Measurements from ENCODE around the gene PBXIP1. TPM values are rescaled to one million over a fixed set of nuclear protein-coding genes. Genes with fewer than 3 reads are reported as not detected.
A peak's percentile ranks its signal among the peaks of the same experiment; 100 is the strongest.
"Not testable (repeated sequence)": the region's sequence is repeated elsewhere in the genome, so short reads cannot be mapped to it uniquely, and the experiment has no call there.

The PBXIP1 gene
- total and polyA plus RNA-seq, 4 donors, result 3.8 to 42.8 (median 20.5) TPM

GRCh38 chr1:154982341-154982740, 26.4 kb upstream of the PBXIP1 start:
- H3K4me1 ChIP-seq (ENCODE audit: control insufficient read depth in 4 of 4, insufficient read depth in 4 of 4, low read length in 3 of 4), result peaks cover 3 to 22% (median 18%) of the 10 kb centered on the region in 4 donors
- TF ChIP-seq JUND (IDR thresholded peaks at IDR 0.05) (no peak), ATF3 (IDR thresholded peaks at IDR 0.05) (no peak), ZBTB33 (IDR thresholded peaks at IDR 0.05) (no peak), NR2F2 (IDR thresholded peaks at IDR 0.05) (no peak), TAF1 (conservative IDR thresholded peaks at IDR 0.05) (no peak), RAD21 (IDR thresholded peaks at IDR 0.05) (no peak), HNF4A (conservative IDR thresholded peaks at IDR 0.05) (no peak), RXRA (IDR thresholded peaks at IDR 0.05) (no peak), HNF4G (IDR thresholded peaks at IDR 0.05) (no peak)
- no peaks in the 10 kb centered on the region for H3K9me3 ChIP-seq (ENCODE audit: control insufficient read depth in 4 of 4, low read length in 3 of 4)
- no peak for DNase-seq (ENCODE audit: low spot score)
- H3K36me3 ChIP-seq (ENCODE audit: control insufficient read depth in 4 of 4, insufficient read depth in 3 of 4, low read depth in 1 of 4, low read length in 3 of 4), result peaks cover 0 to 11% (median 2%) of the 10 kb centered on the region in 4 donors
- H3K27ac ChIP-seq (ENCODE audit: low read depth in 1 of 2, low read length in 2 of 2), result no peak overlapping the region
- peak overlapping the region in 1 of 2 donors; percentile 68 for H3K9ac ChIP-seq (ENCODE audit: low read depth in 1 of 2, low read length in 2 of 2)
- no peak overlapping the region for H3K4me3 ChIP-seq (ENCODE audit: low read depth in 1 of 3, low read length in 3 of 3)
- no peaks in the 10 kb centered on the region for H3K27me3 ChIP-seq (ENCODE audit: control insufficient read depth in 4 of 4, insufficient read depth in 4 of 4, low read length in 3 of 4)
- 74% methylated on average over 6 of the region's 6 CpGs for WGBS

GRCh38 chr1:154978360-154978759, 22.5 kb upstream of the PBXIP1 start:
- no peaks in the 10 kb centered on the region for H3K27me3 ChIP-seq (ENCODE audit: control insufficient read depth in 4 of 4, insufficient read depth in 4 of 4, low read length in 3 of 4)
- H3K36me3 ChIP-seq (ENCODE audit: control insufficient read depth in 4 of 4, insufficient read depth in 3 of 4, low read depth in 1 of 4, low read length in 3 of 4), result peaks cover 0 to 11% (median 2%) of the 10 kb centered on the region in 4 donors
- DNase-seq (ENCODE audit: low spot score), result no peak
- H3K9me3 ChIP-seq (ENCODE audit: control insufficient read depth in 4 of 4, low read length in 3 of 4), result no peaks in the 10 kb centered on the region
- no peak overlapping the region for H3K9ac ChIP-seq (ENCODE audit: low read depth in 1 of 2, low read length in 2 of 2)
- WGBS, result 90% methylated on average over 3 of the region's 3 CpGs
- TF ChIP-seq HNF4G (IDR thresholded peaks at IDR 0.05) (no peak), YY1 (IDR thresholded peaks at IDR 0.05) (no peak), SP1 (IDR thresholded peaks at IDR 0.05) (no peak), NR2F2 (IDR thresholded peaks at IDR 0.05) (no peak), CTCF (IDR thresholded peaks at IDR 0.05; ENCODE audit: low read depth, low read length, missing input control) (no peak), RAD21 (IDR thresholded peaks at IDR 0.05) (no peak), HNF4A (conservative IDR thresholded peaks at IDR 0.05) (no peak), MAX (IDR thresholded peaks at IDR 0.05) (no peak), EGR1 (IDR thresholded peaks at IDR 0.05; ENCODE audit: low read depth in 2 of 2) (no peak), TAF1 (conservative IDR thresholded peaks at IDR 0.05) (no peak), REST (IDR thresholded peaks at IDR 0.05) (no peak), JUND (IDR thresholded peaks at IDR 0.05) (no peak)
- H3K4me3 ChIP-seq (ENCODE audit: low read depth in 1 of 3, low read length in 3 of 3), result no peak overlapping the region
- peaks cover 0 to 18% (median 14%) of the 10 kb centered on the region in 4 donors for H3K4me1 ChIP-seq (ENCODE audit: control insufficient read depth in 4 of 4, insufficient read depth in 4 of 4, low read length in 3 of 4)
- H3K27ac ChIP-seq (ENCODE audit: low read depth in 1 of 2, low read length in 2 of 2), result no peak overlapping the region

- Histone ChIP-seq H3K4me1 (ENCODE audit: control insufficient read depth in 4 of 4, insufficient read depth in 4 of 4, low read length in 3 of 4) (peaks cover 0 to 20% (median 15%) of the 10 kb centered on the region in 4 donors), H3K36me3 (ENCODE audit: control insufficient read depth in 4 of 4, insufficient read depth in 3 of 4, low read depth in 1 of 4, low read length in 3 of 4) (peaks cover 0 to 11% (median 2%) of the 10 kb centered on the region in 4 donors)
- DNase-seq (ENCODE audit: low spot score); H3K27ac ChIP-seq (ENCODE audit: low read depth in 1 of 2, low read length in 2 of 2); H3K9ac ChIP-seq (ENCODE audit: low read depth in 1 of 2, low read length in 2 of 2); H3K4me3 ChIP-seq (ENCODE audit: low read depth in 1 of 3, low read length in 3 of 3); H3K27me3 ChIP-seq (ENCODE audit: control insufficient read depth in 4 of 4, insufficient read depth in 4 of 4, low read length in 3 of 4); H3K9me3 ChIP-seq (ENCODE audit: control insufficient read depth in 4 of 4, low read length in 3 of 4): not testable (repeated sequence)
- 81% methylated on average over 3 of the region's 3 CpGs for WGBS
Observed at GRCh38 chr1:154977762-154978161, 21.9 kb upstream of the PBXIP1 start.

Data from liver (tissue), 9 donors.